GM10266 (cell line): Measurements from ENCODE around the gene TNS1.

ENCODE experiments used
- DNase-seq: peaks from one replicate; pipeline ENCODE4 v3.0.0; 2012; ENCODE audit errors: extremely low spot score
- TF ChIP-seq, protein P1 (sequence below): IDR thresholded peaks from 2 replicates; pipeline ENCODE4 v1.5.1; 2012; ENCODE audit warnings: mild to moderate bottlenecking, low read depth; ENCODE audit not compliant: control insufficient read depth, insufficient read depth; ENCODE audit errors: missing control alignments

TNS1 gene

DNA sequence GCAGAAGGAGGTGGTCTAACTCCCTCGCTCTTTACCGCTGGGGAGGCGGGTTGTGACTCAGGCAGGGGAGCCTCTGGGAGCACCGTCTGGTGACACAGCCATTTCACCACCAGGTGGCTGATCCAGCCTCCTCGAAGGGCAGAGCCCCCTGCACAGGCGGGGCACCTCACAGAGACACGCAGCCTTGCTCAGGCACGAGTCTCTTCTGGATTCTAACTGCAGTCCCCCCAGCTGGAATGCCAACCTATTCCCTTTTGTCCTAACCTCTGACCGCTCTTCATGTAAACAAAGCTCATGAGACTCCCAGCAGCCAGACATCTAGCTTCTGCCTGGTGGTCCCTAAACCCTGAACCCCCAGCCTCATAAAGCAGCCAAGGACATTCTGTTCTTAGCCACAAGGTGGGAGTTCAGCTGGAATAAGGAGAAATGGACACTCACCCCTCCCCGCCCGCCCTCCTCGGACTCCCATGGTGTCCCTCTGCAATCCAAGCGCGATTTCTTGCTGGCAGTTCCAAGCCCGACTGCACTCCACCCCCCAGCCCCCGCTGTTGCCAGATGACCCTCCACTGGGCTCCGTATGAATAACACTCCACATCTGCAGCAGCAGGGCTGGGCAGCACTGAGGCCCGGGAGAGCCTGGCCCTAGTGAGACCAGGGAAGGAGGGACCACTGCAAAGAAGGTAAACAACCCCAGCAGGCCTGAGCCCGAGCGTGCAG, 84.3 kb downstream of the TNS1 start:
- TF ChIP-seq, protein P1, sequence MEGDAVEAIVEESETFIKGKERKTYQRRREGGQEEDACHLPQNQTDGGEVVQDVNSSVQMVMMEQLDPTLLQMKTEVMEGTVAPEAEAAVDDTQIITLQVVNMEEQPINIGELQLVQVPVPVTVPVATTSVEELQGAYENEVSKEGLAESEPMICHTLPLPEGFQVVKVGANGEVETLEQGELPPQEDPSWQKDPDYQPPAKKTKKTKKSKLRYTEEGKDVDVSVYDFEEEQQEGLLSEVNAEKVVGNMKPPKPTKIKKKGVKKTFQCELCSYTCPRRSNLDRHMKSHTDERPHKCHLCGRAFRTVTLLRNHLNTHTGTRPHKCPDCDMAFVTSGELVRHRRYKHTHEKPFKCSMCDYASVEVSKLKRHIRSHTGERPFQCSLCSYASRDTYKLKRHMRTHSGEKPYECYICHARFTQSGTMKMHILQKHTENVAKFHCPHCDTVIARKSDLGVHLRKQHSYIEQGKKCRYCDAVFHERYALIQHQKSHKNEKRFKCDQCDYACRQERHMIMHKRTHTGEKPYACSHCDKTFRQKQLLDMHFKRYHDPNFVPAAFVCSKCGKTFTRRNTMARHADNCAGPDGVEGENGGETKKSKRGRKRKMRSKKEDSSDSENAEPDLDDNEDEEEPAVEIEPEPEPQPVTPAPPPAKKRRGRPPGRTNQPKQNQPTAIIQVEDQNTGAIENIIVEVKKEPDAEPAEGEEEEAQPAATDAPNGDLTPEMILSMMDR, result no peak
- DNase-seq, result no peak

GRCh38 chr2:217916504-217917254, 86.1 kb downstream of the TNS1 start:
- TF ChIP-seq, protein P1, result no peak
- DNase-seq, result no peak

GRCh38 chr2:217915706-217916105, 87.1 kb downstream of the TNS1 start:
- TF ChIP-seq, protein P1, result no peak
- DNase-seq, result no peak

DNA sequence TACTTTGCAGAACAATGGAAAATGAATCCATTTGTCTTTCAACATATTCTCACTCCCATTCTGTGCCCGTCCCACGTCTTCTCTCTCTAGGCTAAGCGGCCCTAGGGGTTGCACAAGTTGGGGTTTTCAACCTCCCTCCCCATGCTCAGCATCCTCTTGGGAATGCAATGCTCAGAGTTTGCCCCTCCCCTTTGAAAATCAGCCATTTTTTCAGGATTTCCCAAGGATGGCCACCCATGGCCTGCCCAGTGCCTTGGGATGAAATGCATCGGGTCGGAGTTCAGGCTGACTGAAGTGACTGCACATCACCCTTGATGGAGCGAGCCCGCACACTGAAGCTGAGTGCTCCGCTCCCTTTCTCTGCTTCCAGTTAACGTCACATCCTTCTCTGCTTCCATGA, 87.9 kb downstream of the TNS1 start:
- TF ChIP-seq, protein P1, result no peak

DNA sequence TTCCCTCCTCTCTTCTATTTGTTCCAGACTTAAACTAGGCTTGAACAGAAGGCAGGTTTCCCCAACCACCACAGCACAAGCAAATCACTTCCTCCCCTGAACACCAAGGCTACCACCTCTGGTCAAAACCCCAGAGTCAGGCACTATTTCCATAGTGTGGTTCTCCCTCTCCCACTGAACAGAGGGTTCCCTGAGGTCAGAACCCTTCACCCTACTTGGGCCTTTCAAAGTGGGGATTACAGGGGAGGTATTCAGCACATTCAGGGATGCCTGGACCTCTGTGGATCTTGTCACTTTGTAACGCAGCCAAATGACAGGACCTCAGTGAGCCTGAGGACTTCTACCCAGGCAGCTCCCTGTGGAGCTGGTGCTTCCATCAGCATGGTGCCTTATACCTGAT, 88.7 kb downstream of the TNS1 start:
- TF ChIP-seq, protein P1, result no peak
- no peak for DNase-seq

More for the DNA sequence above, 87.9 kb downstream of the TNS1 start:
- DNase-seq, result no peak

- TF ChIP-seq, protein P1, result no peak
- no peak for DNase-seq
These were observed 89.4 kb downstream of the TNS1 start for GRCh38 chr2:217913436-217913835.
